Midbrain (tissue), 1 donor: ENCODE results near the gene FALEC.

Experiments
- DNase-seq: peaks from one replicate; lab custom pipeline; 2025; lab: John Stamatoyannopoulos, UW

FALEC gene

GRCh38 chr1:150511985-150512660 lies 3.4 kb upstream of the FALEC start:
- no peak for DNase-seq

GRCh38 chr1:150512846-150513245 lies 2.7 kb upstream of the FALEC start:
- DNase-seq = no peak

- DNase-seq = no peak
These were observed 2.2 kb upstream of the FALEC start for GRCh38 chr1:150513351-150513791.

- DNase-seq = no peak
These were observed 1.3 kb upstream of the FALEC start for GRCh38 chr1:150514260-150514659.

- DNase-seq = no peak
These were observed 632 bp upstream of the FALEC start for GRCh38 chr1:150514913-150515327.

GRCh38 chr1:150516050-150516591 lies 569 bp downstream of the FALEC start:
- no peak for DNase-seq

GRCh38 chr1:150516616-150517015 lies 1.1 kb downstream of the FALEC start:
- DNase-seq = no peak

GRCh38 chr1:150521196-150521968 lies 5.8 kb downstream of the FALEC start:
- no peak for DNase-seq

- DNase-seq = no peak
These were observed 9.8 kb downstream of the FALEC start for GRCh38 chr1:150525348-150525747.

- DNase-seq = no peak
These were observed 12.6 kb downstream of the FALEC start for GRCh38 chr1:150528196-150528595.

- DNase-seq = no peak
These were observed 13.5 kb downstream of the FALEC start for GRCh38 chr1:150529017-150529416.

- no peak for DNase-seq
These were observed 15.1 kb downstream of the FALEC start for GRCh38 chr1:150530491-150531159.

GRCh38 chr1:150532860-150533259 lies 17.3 kb downstream of the FALEC start:
- DNase-seq = no peak

GRCh38 chr1:150534002-150534401 lies 18.4 kb downstream of the FALEC start:
- DNase-seq = no peak

- DNase-seq = no peak
These were observed 20.1 kb downstream of the FALEC start for GRCh38 chr1:150535511-150536287.

- DNase-seq = no peak
These were observed 21.5 kb downstream of the FALEC start for GRCh38 chr1:150536836-150537731.

- DNase-seq = no peak
These were observed 22.5 kb downstream of the FALEC start for GRCh38 chr1:150537732-150538684.

GRCh38 chr1:150543500-150544143 lies 28.1 kb downstream of the FALEC start:
- no peak for DNase-seq

GRCh38 chr1:150544204-150544603 lies 28.7 kb downstream of the FALEC start:
- no peak for DNase-seq
